ENCODE results near the gene RAB44. TPM values are rescaled to one million over a fixed set of nuclear protein-coding genes. Genes with fewer than 3 reads are reported as not detected.

The RAB44 gene
- total RNA-seq, 1 donor from 2014 or later, result 0.20 TPM

DNA sequence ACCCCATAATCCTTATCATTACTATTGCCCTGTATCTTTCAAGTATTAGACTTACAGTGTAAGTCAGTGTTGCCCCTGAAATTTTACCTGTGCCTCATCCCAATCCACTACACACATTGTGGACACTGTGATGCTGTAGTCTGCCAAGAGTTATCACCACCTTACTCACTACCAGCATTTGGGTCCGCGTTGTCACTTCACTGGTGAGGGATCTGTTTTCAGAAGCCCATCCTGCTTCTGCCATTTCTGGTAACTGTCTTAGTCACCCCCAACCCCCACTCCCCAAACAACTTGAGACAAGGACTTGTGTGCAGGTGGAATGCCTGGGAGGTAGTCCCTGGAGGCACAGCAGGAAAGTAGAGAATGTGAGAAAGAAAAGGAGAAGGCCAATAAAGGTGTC, 6.0 kb upstream of the RAB44 start:
- Mint-ChIP-seq H3K27ac (peak overlapping the region; percentile 93), H3K36me3 (ENCODE audit: low read depth) (peaks cover 21% of the 10 kb centered on the region), H3K27me3 (no peaks in the 10 kb centered on the region), H3K4me3 (peak overlapping the region; percentile 41), H3K4me1 (peaks cover 82% of the 10 kb centered on the region), H3K9me3 (peaks cover 3% of the 10 kb centered on the region)
- ATAC-seq (ENCODE audit: low read depth) (no peak), DNase-seq (no peak)
- ChIA-PET CTCF (interaction anchor here (1.0 to 1.5 kb wide), 3 partner anchors 31 to 268 kb away, joined by 4 to 6 read pairs (median 4); no protein-coding TSS in a partner anchor), POLR2A (interaction anchor here (0.6 to 8.1 kb wide), 6 partner anchors 11 to 478 kb away, joined by 3 to 88 read pairs (median 4); partner anchors contain the start of gene CDKN1A)
- intact Hi-C loops (cut with micrococcal nuclease), result loop anchor here (1.0 to 2.0 kb wide), 3 partner anchors 8 to 67 kb away; no protein-coding TSS in a partner anchor
- TF ChIP-seq, protein P1, sequence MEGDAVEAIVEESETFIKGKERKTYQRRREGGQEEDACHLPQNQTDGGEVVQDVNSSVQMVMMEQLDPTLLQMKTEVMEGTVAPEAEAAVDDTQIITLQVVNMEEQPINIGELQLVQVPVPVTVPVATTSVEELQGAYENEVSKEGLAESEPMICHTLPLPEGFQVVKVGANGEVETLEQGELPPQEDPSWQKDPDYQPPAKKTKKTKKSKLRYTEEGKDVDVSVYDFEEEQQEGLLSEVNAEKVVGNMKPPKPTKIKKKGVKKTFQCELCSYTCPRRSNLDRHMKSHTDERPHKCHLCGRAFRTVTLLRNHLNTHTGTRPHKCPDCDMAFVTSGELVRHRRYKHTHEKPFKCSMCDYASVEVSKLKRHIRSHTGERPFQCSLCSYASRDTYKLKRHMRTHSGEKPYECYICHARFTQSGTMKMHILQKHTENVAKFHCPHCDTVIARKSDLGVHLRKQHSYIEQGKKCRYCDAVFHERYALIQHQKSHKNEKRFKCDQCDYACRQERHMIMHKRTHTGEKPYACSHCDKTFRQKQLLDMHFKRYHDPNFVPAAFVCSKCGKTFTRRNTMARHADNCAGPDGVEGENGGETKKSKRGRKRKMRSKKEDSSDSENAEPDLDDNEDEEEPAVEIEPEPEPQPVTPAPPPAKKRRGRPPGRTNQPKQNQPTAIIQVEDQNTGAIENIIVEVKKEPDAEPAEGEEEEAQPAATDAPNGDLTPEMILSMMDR (IDR thresholded peaks at IDR 0.05), result no peak

DNA sequence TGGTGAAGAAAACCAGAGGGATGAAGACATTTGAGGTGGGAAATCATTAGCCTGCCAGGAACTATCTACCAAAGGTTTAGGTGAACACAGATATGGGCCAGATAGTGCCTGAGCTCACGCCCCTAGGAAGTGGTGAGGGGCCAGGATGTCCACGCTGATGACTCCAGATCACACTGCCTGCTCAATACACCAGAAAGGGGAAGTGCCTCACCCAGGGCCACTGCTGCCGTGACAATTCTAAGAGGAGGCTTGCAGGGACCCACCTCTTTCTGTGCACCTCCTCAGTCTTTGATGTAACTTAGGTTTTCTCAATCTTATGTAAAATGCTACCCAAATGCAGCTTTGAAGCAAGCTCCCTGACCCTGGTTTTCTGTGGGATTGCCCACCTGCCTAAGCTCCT, 5.4 kb upstream of the RAB44 start:
- H3K27ac Mint-ChIP-seq, result peak overlapping the region; percentile 93
- CTCF ChIA-PET, result interaction anchor here (0.6 to 1.5 kb wide), 8 partner anchors 12 to 269 kb away, joined by 3 to 6 read pairs (median 4); partner anchors contain the start of gene CDKN1A
- ATAC-seq (ENCODE audit: low read depth) (peak; percentile 98), DNase-seq (no peak)
- intact Hi-C loops (cut with micrococcal nuclease), result loop anchor here (1.0 to 2.0 kb wide), 3 partner anchors 9 to 67 kb away; no protein-coding TSS in a partner anchor
- TF ChIP-seq, protein P1 (IDR thresholded peaks at IDR 0.05), result no peak
- H3K36me3 Mint-ChIP-seq (ENCODE audit: low read depth), result peaks cover 15% of the 10 kb centered on the region
- POLR2A ChIA-PET, result interaction anchor here (0.6 to 8.1 kb wide), 7 partner anchors 11 to 477 kb away, joined by 3 to 88 read pairs (median 4); partner anchors contain the start of gene CDKN1A
- peak overlapping the region; percentile 57 for H3K4me3 Mint-ChIP-seq
- no peaks in the 10 kb centered on the region for H3K27me3 Mint-ChIP-seq
- peaks cover 82% of the 10 kb centered on the region for H3K4me1 Mint-ChIP-seq
- peaks cover 3% of the 10 kb centered on the region for H3K9me3 Mint-ChIP-seq

DNA sequence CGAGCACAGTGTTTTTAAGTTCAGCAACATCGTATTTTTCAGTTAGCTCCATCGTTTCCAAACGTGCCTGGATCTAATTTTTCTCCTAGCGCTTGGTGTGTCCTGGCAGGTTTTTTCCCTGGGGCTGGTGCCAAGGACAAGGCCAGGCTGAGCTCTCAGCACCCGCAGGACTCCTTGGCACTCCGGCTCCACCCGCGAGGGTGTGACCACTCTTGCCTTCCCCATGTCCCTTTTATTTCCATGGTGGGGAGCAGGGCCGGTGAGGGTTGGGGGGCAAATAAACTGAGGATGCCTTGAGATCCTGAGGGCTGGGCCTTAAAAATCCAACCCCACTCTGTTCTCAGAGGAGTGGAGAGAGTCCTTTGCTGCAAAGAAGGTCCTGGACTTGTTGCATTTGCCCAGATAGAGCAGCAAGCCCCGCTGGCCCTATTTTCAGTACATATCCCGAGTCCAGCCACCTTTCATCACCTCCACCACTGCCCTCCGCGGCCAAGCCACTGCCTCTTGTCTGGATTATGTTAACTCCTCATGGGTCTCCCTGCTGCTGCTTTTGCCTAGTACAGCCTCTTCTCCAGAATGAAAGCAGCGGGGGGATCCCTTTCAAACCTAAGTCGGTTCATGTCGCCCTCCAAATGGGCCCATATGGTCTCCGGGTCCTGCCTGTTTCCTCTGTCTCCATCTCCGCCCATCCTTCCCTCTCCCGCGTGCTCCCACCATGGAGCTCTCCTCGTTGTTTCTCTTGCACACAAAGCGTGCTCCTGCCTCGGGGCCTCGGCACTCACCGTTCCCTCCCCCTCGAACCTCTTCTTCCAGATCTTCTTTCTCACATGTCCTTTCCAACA, 4.5 kb upstream of the RAB44 start:
- ChIA-PET CTCF (interaction anchor here (0.6 to 1.5 kb wide), 7 partner anchors 13 to 78 kb away, joined by 3 to 5 read pairs (median 4); partner anchors contain the start of gene CDKN1A), POLR2A (interaction anchor here (0.5 to 8.1 kb wide), 6 partner anchors 12 to 87 kb away, joined by 3 to 88 read pairs (median 6); partner anchors contain the start of gene CDKN1A)
- TF ChIP-seq, protein P1 (IDR thresholded peaks at IDR 0.05), result no peak
- intact Hi-C loops (cut with micrococcal nuclease), result loop anchor here (1.0 to 2.0 kb wide), 3 partner anchors 10 to 66 kb away; no protein-coding TSS in a partner anchor
- peaks cover 8% of the 10 kb centered on the region for H3K36me3 Mint-ChIP-seq (ENCODE audit: low read depth)
- H3K4me3 Mint-ChIP-seq, result no peak overlapping the region
- H3K4me1 Mint-ChIP-seq, result peaks cover 77% of the 10 kb centered on the region
- peak overlapping the region; percentile 93 for H3K27ac Mint-ChIP-seq
- H3K27me3 Mint-ChIP-seq, result no peaks in the 10 kb centered on the region
- H3K9me3 Mint-ChIP-seq, result peaks cover 3% of the 10 kb centered on the region
- ATAC-seq (ENCODE audit: low read depth), result no peak
- DNase-seq, result no peak

DNA sequence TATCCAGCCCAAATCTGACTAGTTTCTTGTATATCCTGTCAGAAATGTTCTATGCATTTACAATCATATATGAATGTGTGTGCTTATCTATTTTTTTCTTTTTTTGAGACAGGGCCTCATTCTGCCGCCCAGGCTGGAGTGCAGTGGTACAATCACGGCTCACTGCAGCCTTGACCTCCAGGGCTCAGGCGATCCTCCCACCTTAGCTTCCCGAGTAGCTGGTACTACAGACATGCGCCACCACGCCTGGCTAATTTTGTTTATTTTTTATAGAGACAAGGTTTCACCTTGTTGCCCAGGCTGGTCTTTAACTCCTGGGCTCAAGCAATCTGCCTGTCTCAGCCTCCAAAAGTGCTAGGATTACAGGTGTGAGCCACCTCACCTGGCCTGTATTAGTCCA, 3.0 kb upstream of the RAB44 start:
- no peak overlapping the region for H3K4me3 Mint-ChIP-seq
- ATAC-seq (ENCODE audit: low read depth), result no peak
- ChIA-PET CTCF (interaction anchor here (0.6 to 1.0 kb wide), 2 partner anchors 65 to 112 kb away, joined by 3 read pairs; no protein-coding TSS in a partner anchor), POLR2A (interaction anchor here (8.1 kb wide), 1 partner anchor 14 kb away, joined by 88 read pairs; the partner anchor contains the start of gene CDKN1A)
- peaks cover 3% of the 10 kb centered on the region for H3K9me3 Mint-ChIP-seq
- intact Hi-C loops (cut with micrococcal nuclease), result no loop called here
- peaks cover under 1% of the 10 kb centered on the region for H3K36me3 Mint-ChIP-seq (ENCODE audit: low read depth)
- peak overlapping the region; percentile 67 for H3K27ac Mint-ChIP-seq
- H3K4me1 Mint-ChIP-seq, result peaks cover 68% of the 10 kb centered on the region
- TF ChIP-seq, protein P1 (IDR thresholded peaks at IDR 0.05), result no peak
- no peak for DNase-seq
- H3K27me3 Mint-ChIP-seq, result no peaks in the 10 kb centered on the region

Measured in activated B cell treated with CpG ODN at 0.5 μM for 24 hours (primary cell).